Activated CD8-positive, alpha-beta memory T cell treated with anti-CD3 and anti-CD28 coated beads, Interleukin-2, amount 50 U/mL, for 1 hour (primary cell): Measurements from ENCODE around the gene GALNT9.
"Not testable (repeated sequence)": the region's sequence is repeated elsewhere in the genome, so short reads cannot be mapped to it uniquely, and the experiment has no call there.

Source experiments
- DNase-seq: peaks from one replicate; pipeline ENCODE4 v3.0.0-alpha.2; 2020; ENCODE audit errors: extremely low read depth

Gene GALNT9

DNA sequence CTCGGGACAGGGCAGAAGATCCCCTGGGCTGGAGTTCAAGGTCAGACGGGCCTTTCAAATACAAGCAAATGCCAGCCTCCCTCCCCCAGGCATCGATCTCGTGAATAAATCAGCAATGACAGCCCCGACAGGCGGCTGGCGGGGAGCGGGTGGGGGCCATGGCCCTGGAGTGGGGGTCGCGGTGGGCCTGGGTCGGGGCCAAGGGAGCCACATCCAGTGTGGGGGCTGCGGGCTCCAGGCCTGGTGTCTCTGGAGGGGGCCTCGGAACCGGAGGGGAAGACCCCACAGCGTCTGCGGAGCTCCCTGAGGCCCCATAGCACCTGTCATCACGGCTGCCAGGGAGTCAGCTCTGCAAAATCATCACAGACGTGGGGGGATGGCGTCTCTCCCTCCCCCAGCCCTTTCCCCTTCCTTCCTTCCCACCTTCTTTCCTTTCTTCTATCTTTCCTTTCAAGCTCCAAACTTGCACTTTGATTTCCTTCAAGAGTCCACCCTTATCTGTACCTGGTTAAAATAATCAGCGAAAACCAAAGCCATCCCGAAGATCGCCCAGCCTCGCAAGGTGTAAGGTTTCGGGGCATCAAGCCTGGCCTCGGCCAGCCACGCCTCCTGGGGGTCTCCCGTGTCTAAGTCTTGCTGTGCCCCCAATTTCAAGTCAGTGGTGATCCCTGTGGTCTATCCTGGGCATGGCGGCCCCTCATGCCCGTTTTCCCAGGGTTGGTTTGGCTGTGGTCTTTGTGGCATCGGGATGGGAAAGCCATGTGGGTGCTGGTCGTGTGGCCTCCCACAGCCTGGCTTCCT is 93.1 kb downstream of the GALNT9 start:
- no peak for DNase-seq

DNA sequence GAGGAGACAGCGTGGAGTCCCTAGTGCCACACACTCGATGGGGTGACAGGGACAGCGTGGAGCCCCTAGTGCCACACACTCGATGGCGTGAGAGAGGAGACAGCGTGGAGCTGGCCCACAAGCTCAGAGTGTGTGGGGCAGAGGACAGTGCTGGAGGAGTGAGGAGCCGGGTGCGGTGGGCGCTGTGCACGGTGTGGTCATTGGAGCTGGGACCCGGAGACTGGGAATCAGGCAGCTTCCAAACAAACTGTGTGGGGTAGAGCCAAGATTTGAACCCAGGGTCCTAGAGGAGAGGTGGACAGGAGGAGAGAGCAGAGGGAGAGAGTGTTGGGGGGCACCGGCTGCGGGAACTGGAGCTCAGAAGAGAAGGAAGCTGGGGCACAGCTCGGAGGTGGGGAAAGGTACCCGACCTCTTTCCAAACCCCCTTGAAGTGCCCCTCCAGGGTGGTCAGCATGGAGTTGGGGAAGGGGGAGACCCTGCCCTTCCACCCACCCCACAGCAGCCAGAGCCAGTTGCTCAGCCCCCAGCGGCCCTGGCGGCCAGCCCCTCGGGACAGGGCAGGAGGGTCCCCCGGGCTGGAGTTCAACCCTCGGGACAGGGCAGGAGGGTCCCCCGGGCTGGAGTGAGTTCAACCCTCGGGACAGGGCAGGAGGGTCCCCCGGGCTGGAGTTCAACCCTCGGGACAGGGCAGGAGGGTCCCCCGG is 94.1 kb downstream of the GALNT9 start:
- DNase-seq, result no peak

DNA sequence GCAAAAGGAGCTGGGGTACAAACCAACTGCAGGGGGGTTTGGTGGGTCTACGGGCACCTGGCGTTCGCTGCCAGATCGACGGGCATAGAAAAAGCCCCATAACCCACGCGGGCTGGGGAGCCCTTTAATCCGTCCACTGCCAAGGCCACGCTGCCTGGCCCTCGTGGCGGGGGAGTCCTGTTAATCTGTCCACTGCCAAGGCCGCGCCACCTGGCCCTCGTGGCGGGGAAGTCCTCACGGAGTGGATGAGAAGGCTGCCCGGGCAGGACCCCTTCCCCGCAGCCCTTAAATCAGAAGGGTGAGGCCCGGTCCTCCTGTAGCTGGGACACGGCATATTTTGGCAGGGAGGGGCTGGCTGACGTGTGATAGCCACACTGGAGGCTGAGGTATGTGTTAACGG is 99.0 kb downstream of the GALNT9 start:
- no peak for DNase-seq

DNA sequence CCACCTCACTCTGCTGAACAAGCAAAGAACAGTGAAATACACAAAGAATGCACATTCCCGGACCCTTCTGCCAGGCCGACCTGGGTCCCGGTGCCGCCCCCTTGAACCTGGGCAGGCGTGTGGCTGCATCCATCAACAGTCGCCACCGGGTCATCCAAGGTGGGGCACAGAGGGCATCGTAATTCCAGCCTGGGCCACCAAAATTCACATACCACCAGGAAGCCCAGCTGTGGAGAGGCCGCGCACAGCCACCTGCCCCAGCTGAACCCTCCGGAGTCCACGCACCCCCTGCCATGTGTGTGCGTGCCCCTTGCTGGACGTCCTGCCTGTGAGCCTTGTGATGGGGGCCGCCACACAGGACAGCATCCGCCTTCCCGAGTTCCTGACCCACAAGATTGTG is 99.5 kb downstream of the GALNT9 start:
- DNase-seq, result no peak

DNA sequence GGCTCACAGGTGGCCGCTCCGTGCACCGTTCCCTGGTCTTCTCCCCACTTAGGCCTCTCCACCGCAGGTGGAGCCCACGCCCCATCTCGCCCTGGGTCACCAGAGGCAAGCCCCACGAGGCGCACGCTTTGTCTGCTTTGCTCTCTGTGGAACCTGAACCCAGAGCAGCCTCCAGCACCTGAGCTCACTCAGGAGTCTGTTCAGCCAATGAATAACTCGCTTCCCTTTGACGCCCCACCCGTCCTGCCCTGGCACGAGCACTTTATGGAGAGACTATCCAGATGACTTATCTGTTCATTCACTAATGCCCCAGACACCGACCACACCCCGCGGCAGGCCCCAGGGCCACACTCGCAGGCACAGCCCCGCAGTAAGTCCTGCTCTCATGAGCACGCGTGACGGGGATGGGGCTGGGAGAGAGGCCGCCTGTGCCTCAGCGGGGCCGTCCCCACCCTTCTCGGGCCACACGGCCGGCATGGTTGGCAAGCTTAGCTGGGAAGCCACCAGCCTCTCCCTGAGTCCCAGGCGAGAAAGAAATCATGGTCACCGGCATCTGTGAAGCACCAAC is 100.1 kb downstream of the GALNT9 start:
- no peak for DNase-seq

DNA sequence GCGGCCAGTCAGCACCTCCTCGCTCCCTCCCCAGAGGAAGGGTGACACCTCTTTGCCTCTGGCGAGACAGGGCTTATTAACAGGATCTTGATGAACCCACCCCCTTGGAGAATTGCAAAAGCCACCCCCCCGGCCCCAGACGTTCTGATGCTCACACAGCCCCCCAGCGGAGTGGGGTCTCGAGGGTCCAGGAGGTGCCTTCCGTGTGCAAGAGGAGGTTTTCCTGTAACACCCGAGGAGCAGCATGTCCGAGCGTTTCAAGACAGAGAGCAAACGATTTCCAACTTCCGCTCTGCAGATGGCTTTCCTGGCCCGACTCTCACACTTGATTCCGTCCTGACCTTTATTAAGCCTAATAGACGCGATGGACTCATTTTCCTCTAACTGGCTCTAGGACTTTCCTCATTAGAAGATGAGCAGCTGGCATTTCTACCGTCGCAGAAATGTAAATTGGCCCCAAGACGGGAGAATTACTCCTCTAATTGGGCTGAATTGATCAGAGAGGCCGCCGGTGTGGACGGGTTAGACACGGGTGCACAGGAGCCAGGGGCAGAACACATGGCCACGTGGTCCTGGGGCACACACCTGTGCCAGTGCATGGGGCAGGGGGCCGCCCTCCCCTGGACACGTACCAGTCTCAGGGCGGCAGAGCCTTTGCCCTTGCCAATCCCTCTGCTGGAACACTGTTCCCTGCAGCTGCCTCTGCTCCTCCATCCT is 100.8 kb downstream of the GALNT9 start:
- no peak for DNase-seq

DNA sequence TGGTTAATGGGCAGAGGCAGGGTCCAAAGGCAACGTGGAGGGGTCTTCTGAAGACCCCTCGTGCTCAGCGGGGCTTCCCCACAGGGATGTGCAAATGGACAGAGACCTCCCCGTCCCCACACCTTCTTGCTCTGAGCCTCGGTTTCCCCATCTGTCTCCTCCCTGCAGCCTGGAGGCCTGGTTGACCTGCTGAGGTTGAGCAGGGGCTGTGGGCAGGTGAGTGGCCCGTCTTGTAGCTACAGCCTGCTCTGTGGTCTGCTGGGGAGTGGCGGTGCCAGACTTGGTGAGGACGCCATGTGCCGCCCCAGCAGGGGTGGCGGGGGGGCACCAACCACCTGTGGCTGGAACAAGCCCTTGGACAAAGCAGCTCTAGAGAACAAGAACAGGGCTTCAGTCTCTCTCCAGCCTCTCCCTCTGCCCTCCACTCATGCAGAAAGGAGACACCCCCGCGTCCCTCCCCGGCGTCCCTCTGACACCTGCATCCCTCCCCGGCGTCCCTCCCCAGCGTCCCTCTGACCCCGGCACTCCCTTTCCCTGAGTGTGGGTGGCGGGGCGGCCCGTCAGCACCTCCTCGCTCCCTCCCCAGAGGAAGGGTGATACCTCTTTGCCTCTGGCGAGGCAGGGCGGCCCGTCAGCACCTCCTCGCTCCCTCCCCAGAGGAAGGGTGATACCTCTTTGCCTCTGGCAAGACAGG is 101.5 kb downstream of the GALNT9 start:
- DNase-seq, result no peak

DNA sequence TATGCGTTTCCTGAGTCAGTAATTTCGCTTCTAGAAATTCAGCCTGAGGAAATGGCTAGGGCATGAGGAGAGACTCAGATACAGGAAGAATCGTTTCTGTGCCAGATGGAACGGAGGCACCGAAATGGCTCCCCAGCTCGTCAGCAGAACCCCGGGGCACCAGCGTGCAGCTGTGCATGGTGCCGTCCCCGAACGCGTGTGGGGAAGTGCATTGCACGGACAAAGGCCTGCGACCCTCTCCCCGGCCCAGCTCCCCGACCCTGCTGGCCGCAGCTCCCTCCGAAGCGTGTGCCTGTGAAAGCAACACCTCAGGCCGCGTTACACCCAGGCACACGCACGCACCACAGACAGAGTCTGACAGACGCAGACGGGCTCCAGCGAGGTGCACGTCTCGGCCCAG is 102.3 kb downstream of the GALNT9 start:
- DNase-seq, result no peak

DNA sequence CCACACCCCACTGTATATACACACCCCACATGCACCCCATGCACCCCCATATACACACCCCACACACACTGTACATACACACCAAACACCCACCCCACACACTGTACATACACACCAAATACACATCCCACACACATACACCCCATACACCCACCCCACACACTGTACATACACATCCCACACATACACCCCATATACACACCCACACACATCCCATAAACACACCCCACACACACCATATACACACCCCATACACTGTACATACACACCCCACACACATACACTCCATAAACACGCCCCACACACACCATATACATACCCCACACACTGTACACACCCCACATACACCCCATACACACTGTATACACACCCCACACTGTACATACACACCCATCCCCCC is 102.8 kb downstream of the GALNT9 start:
- DNase-seq, result no peak

DNA sequence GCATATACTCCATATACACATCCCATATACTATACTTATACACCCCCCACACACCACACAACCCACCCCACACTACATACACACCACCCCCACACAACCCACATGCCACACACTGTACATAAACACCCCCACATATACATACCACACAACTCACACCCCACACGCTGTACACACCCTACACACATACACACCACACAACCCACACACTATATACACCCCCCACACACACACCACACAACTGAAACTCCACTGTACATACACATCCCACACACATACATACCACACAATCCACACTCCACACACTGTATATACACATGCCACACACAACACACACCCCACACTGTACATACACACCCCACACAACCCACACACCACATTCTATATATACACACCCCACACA is 104.2 kb downstream of the GALNT9 start:
- no peak for DNase-seq

DNA sequence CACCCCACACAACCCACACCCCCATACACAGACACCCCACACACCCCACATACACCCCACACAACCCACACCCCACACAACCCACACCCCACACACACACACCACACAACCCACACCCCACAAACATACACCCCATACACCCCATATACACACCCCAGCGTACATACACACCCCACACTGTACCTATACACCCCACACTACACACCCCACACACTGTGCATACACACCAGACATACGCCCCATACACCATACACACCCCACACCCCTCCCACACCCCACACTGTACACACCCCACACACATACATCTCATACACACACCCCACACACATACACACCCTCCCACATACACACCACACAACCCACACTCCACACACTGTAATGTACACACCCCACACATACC is 104.9 kb downstream of the GALNT9 start:
- no peak for DNase-seq

DNA sequence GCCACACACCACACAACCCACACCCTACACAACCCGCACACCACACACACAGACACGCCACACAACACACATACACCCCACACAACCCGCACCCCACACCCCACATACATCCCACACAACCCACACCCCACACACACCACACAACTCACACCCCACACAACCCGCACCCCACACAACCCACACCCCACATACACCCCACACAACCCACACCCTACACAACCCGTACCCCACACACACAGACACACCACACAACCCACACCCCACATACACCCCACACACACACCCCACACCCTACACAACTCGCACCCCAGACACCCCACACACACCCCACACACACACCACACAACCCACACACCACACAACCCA is 106.6 kb downstream of the GALNT9 start:
- no peak for DNase-seq

DNA sequence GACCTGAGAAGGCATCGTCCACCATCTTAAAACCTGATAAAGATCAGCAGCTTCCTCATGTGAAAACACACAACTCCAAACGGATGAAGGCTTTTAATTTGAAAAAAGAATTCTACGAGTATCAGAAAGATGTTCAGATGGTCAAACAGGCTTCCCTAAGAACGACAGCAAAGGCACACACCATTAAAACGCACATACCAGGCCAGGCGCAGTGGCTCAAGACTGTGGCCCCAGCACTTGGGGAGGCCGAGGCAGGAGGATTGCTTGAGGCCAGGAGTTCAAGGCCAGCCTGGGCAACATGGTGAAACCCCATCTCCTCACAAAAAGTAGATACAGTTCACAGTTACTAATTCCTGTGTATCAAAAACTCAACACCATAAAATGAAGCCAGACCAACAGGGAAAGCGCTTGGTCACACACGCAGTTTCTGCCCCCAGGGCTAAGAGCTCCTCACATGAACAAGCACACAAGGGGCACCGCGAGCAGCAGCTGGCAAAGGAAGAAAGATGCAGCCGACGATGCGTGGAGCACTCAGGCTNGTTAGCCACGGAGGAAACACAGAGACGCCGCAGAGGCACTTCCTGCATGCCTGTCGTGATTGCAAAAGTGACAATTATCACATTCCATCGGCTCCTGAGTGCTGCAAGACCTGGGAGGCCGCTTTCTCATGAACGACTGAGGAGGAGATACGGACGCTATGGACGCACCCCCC is 107.1 kb downstream of the GALNT9 start:
- DNase-seq, result no peak

DNA sequence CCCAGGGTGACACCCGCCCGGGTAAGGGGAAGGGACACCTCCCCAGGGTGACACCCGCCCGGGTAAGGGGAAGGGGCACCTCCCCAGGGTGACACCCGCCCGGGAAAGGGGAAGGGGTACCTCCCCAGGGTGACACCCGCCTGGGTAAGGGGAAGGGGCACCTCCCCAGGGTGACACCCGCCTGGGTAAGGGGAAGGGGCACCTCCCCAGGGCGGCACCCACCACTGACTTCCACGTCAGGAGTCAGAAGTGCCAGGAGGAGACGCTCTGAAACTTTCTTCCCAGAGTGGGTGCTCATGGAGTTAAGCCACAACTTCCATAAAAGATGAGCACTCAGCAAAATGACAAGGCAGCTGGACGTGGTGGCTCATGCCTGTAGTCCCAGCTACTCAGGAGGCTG is 109.6 kb downstream of the GALNT9 start:
- DNase-seq, result not testable (repeated sequence)

DNA sequence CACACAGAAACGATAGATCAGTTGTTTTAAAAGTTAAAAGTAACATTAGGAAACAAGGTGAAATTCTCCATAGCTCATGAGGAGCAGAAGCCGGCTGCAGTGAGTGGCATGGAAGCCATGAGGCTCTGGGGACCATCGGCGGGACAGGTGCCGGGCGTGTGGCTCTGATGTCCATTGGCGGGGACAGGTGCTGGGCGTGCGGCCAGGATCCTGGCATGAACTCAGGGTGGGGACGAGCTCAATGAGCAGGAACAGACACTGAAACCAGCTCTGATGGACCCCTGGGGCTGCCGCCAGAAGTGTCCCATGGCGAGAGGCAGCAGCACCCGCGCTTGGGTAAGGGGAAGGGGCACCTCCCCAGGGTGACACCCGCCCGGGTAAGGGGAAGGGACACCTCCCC is 110.1 kb downstream of the GALNT9 start:
- DNase-seq, result no peak

DNA sequence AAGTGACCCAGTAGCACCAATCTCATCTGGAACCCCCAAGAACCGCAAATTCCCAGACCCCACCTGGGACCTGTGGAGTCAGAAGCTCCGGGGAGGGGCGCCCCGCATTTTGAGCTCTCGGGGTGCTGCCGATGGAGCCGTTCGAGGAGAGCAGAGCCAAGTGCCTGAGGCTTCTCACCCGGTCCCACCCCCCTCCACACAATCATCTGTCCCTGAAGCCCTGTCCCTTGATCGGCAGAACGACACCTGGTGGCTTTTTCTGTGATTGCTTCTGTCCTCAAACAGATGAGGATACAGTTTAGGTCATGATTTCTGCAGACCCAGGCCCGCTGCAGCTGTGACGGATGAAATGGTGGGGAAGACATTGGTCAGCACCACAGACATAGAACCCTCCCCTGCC is 110.5 kb downstream of the GALNT9 start:
- DNase-seq, result no peak

DNA sequence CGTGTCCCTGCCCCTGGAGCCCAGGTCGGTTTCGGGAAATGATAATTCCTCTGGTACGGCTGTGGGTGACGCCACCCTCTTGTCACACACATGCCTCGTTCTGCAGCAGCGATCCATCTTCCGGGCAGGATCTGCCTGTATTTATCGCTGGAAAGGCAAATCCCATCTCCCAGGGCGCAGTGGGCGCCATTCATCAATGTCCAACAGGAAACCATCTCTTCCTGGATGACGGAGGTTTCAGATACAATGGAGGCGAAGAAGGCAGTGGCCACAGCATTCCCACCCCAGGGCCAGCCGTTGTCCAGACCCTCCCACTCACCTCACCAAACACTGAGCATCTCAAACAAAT is 110.9 kb downstream of the GALNT9 start:
- DNase-seq, result no peak

DNA sequence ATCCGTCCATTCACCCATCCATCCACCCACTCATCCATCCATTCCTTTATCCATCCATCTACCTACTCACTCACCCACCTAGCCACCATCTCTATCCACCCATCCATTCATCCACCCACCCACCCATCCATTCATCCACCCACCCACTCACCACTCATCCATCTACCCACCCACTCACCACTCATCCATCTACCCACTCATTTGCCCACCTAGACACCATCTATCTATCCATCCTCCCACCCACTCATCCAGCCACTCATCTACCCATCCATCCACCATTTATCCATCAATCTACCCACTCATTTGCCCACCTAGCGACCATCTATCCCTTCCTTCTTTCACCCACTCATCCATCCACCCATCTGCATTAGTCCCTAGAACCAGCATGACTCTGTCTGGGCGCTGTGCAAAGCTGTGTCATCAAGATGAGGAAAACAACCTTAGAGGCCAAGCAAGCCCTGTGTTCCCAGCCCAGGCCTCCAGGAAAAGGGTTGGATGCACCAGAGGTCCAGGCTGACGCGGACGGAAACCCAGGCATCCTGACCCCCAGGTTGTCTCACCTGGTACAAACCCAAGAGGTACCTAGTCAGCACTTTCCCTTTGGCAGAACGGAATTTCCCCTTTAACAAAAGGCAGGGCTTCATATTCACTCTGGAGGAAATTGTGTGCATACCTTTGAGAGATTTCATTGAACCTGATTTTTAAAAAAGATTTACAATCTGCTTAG is 111.4 kb downstream of the GALNT9 start:
- DNase-seq, result no peak

DNA sequence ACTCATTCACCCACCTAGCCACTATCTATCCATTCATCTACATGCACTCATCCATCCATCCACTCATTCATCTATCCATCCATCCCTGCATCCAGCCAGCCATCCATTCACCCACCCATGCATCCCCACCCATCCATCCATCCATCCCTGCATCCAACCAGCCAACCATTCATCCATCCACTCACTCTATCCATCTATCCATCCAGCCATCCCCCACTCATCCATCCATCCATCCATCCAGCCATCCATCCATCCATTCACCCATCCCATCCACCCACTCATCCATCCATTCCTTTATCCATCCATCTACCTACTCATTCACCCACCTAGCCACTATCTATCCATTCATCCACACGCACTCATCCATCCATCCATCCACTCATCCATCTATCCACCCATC is 112.0 kb downstream of the GALNT9 start:
- no peak for DNase-seq

DNA sequence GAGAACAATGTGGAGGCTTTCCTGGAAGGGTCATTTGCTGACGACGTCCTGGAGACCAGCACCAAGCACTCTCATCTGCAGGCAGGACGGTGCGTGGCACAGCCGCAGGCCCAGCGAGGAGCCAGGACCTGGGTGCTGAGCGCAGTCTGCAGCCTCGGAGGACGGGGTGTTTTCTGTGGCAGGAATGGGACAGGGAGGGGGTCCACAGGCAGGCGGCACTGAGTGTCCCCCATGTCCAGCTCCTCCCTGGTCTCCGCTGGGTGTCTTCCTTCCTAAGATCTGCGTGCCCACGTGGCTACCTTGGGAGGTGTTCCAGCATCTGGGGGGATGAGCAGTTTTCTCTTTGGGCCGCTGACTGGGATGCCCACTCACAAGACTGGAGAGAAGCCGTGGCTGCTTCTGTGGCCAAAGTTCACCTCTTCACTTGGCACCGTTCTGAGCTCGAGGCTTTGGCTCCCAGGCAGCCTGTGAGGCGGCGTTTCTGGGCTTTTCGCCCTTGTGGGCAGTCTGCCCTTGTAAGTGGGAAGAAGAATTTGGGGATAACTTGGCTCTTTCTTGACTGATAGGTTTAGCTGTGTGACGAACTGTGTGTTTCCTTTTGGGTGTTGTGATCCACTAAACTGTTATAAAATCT is 112.9 kb downstream of the GALNT9 start:
- no peak for DNase-seq
